Skeletal muscle tissue (tissue), 5 donors: ENCODE data around the gene FRAS1. TPM values are rescaled to one million over a fixed set of nuclear protein-coding genes. Genes with fewer than 3 reads are reported as not detected.

ENCODE experiments used
- H3K27ac ChIP-seq: one replicate; pipeline ENCODE4 v1.7.0; 2013; ENCODE audit warnings: mild to moderate bottlenecking, low read depth, low read length, inconsistent platforms
- H3K27me3 ChIP-seq, 3 donors: one replicate each; pipeline ENCODE4 v1.7.0; 2013; ENCODE audit warnings: low read length in 3 of 3; ENCODE audit not compliant: control insufficient read depth in 3 of 3, insufficient read depth in 3 of 3
- H3K36me3 ChIP-seq, 3 donors: one replicate each; pipeline ENCODE4 v1.7.0; 2013; ENCODE audit warnings: low read length in 3 of 3; ENCODE audit not compliant: control insufficient read depth in 3 of 3, insufficient read depth in 3 of 3
- H3K4me1 ChIP-seq, 3 donors: one replicate each; pipeline ENCODE4 v1.7.0; 2013; ENCODE audit warnings: low read length in 3 of 3, mild to moderate bottlenecking in 3 of 3; ENCODE audit not compliant: control insufficient read depth in 3 of 3, insufficient read depth in 3 of 3
- H3K4me3 ChIP-seq, 3 donors: one replicate each; pipeline ENCODE4 v1.7.0; 2013; ENCODE audit warnings: low read length in 3 of 3
- H3K9ac ChIP-seq, 3 donors: one replicate each; pipeline ENCODE4 v1.7.0; 2013; ENCODE audit warnings: low read length in 3 of 3, mild to moderate bottlenecking in 3 of 3, moderate library complexity in 2 of 3, low read depth in 1 of 3
- H3K9me3 ChIP-seq, 3 donors: one replicate each; pipeline ENCODE4 v1.7.0; 2013; ENCODE audit warnings: low read length in 3 of 3; ENCODE audit not compliant: control insufficient read depth in 3 of 3
- small RNA-seq: library from RNA; depleted of rRNA; stranded (forward); fragments of <200 nt; gene quantifications from one replicate; pipeline ENCODE3, GENCODE V24; 2014
- total RNA-seq: library from RNA; depleted of rRNA; stranded (reverse); fragments of >200 nt; gene quantifications from one replicate; pipeline ENCODE4 v1.2.3, GENCODE V29; 2014
- donor health status: Osteomylitis.

The FRAS1 gene
- total RNA-seq, 1 donor from 2014 or later: 15.1 TPM

- Histone ChIP-seq H3K4me1 (peaks cover 0 to 5% (median 4%) of the 10 kb centered on the region in 3 donors), H3K36me3 (no peaks in the 10 kb centered on the region), H3K27ac (no peak overlapping the region), H3K9me3 (no peaks in the 10 kb centered on the region), H3K9ac (no peak overlapping the region), H3K27me3 (no peaks in the 10 kb centered on the region), H3K4me3 (no peak overlapping the region)
Observed at GRCh38 chr4:78592088-78592783, 535.1 kb downstream of the FRAS1 start.

Small RNAs within 50 kb of the gene (small RNA-seq; reads per million reads assigned to genes)
- gene AC114801.3: not detected

Other genes with a start within 250 kb of the FRAS1 start
- gene CNOT6L, start 238.0 kb upstream of the FRAS1 start, total RNA-seq: 31.3 TPM
- 38.6 TPM for gene MRPL1, start 194.5 kb upstream of the FRAS1 start, total RNA-seq